Activated T-helper 1 cell treated with anti-CD3 and anti-CD28 coated beads, Interleukin-12 subunit alpha, Interleukin-12 subunit beta, Interleukin-2, Interleukin-4 antibody, amounts not matched to agents 30 ng/mL and 10 ng/mL and 1 ng/mL, durations not matched to agents 14 hours and 24 hours and 36 hours (primary cell): ENCODE measurements around the gene AKR1C2. TPM values are rescaled to one million over a fixed set of nuclear protein-coding genes. Genes with fewer than 3 reads are reported as not detected.
"Not testable (repeated sequence)": the region's sequence is repeated elsewhere in the genome, so short reads cannot be mapped to it uniquely, and the experiment has no call there.

ENCODE experiments used
- DNase-seq: peaks from one replicate; pipeline ENCODE4 v3.0.0; 2021; ENCODE audit warnings: low spot score
- H3K27ac Mint-ChIP-seq: one replicate; pipeline ENCODE4 v1.8.0; 2021; ENCODE audit warnings: mild to moderate bottlenecking, mixed read lengths
- H3K27me3 Mint-ChIP-seq: one replicate; pipeline ENCODE4 v1.8.0; 2022; ENCODE audit warnings: mild to moderate bottlenecking, moderate library complexity, mixed read lengths; ENCODE audit not compliant: insufficient read depth
- H3K36me3 Mint-ChIP-seq: one replicate; pipeline ENCODE4 v1.8.0; 2021; ENCODE audit warnings: low read depth, mixed read lengths
- H3K4me1 Mint-ChIP-seq: one replicate; pipeline ENCODE4 v1.8.0; 2021; ENCODE audit warnings: low read depth, mixed read lengths
- H3K4me3 Mint-ChIP-seq: one replicate; pipeline ENCODE4 v1.8.0; 2021; ENCODE audit warnings: mild to moderate bottlenecking, moderate library complexity, mixed read lengths
- H3K9me3 Mint-ChIP-seq: one replicate; pipeline ENCODE4 v1.8.0; 2021; ENCODE audit warnings: mixed read lengths
- intact Hi-C: fragments of 100-400 bp; cut with micrococcal nuclease; formaldehyde crosslinking; loops from one replicate; pipeline ENCODE4 v1.15.1; 2024
- total RNA-seq: library from RNA; stranded (reverse); gene quantifications from 2 replicates; pipeline ENCODE4 v1.2.3, GENCODE V29; 2022

The AKR1C2 gene
- total RNA-seq, 1 donor from 2014 or later: not detected

DNA sequence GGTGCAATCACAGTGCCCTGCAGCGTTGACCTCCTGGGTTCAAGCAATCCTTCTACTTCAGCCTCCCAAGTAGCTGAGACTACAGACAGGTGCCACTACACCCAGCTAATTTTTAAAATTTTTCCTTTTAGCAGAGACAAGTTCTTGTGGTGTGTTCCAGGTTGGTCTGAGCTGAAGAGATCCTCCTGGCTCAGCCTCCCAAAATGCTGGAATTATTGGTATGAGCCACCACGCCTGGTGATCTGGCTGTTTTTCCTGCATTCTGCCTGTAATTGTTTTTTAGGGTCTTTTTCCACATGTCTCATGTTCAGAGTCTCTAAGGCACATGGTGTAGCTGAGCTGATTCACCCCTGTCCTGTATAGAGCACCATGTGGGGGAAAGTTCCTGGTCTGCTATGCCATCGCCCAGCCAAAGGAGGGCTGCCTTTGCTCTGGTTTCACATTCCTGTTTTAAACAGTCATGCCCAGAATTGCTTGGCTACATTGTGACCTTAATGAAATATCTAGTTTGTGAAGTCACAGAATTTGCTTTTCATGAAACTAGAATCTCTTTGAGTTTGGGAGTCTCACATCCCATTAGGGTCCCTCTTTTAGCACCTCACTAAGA lies 15.1 kb upstream of the AKR1C2 start:
- H3K27me3 Mint-ChIP-seq, H3K27ac Mint-ChIP-seq, H3K4me3 Mint-ChIP-seq, H3K9me3 Mint-ChIP-seq, H3K4me1 Mint-ChIP-seq, intact Hi-C loops, H3K36me3 Mint-ChIP-seq, DNase-seq: not testable (repeated sequence)

DNA sequence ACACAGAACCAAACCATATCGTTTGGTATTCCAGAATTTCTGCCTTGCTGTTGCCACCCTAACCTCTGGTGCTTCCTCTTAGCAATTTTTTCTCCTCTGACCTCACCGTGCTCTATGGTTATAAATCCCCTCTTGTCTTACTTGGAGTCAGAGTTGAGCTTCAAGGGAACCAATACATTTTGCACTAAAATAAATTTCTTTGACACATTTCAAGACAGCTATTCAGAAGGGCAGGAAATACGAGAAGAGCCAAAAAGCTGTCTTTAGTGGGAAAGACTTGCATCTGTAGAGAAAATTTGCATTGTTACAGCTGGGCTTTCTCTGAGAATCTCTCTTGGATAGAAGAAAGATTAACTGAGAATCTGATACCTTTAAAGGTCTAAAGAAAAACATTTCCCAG lies 14.5 kb upstream of the AKR1C2 start:
- H3K36me3 Mint-ChIP-seq: no peaks in the 10 kb centered on the region
- no peak for DNase-seq
- no peak overlapping the region for H3K27ac Mint-ChIP-seq

DNA sequence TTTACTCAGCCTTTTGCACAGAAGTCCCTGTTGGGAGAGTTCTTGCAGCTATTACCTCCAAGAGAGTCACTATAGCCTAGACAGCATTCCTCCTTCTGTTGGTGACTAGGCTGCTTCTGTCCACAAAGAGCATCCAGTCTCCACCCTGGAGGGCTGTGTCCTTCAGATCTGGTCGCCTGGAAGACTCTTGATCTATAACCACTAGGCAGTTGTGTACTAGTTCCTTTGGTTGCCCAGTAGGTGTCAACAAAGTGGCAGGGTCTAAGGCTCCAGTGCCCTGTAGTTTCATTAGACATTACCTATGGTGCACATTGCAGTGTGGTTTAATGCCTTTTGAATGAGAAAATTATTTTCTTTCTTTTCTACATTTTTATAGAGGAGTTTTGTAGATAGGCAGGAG lies 11.3 kb upstream of the AKR1C2 start:
- Mint-ChIP-seq H3K27me3 (no peaks in the 10 kb centered on the region), H3K4me3 (no peak overlapping the region), H3K9me3 (no peaks in the 10 kb centered on the region), H3K4me1 (no peaks in the 10 kb centered on the region), H3K36me3 (no peaks in the 10 kb centered on the region), H3K27ac (no peak overlapping the region)
- intact Hi-C loops: no loop called here
- DNase-seq: no peak

More for the DNA sequence above, 14.5 kb upstream of the AKR1C2 start:
- Mint-ChIP-seq H3K4me1 (no peaks in the 10 kb centered on the region), H3K4me3 (no peak overlapping the region), H3K27me3 (no peaks in the 10 kb centered on the region), H3K9me3 (no peaks in the 10 kb centered on the region)
- intact Hi-C loops: no loop called here

DNA sequence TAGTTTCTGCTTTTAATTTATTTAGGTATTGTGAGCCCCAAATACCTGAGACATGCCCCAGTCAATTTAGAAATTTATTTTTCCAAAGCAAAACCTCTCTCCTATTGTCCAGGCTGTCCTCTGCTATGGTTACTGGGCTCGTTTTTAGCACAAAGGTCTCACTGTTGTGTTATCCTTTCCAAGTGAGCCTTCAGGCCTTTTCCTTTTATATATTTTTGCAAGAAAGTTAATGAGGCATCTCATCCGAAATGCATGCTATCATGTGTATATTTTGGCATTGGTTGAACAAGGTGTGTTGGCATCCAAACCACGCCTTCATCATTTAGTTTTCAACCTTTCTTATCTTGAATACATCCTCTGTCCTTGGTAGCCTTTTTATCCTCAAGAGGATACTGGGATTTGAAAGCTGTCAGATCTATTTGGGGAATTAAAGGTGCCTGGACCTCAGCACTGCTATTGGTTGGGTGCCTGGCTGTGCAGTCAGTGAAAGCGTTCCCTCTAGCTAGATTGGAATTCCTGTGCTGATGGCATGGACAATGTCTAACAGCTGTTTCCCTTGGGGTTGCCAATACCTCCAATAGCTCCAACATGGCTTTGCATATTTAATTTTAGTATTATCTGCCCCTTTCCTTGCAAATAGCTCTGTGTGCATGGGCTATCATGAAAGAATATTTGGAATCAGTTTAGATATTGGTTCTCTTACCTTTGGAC lies 10.7 kb upstream of the AKR1C2 start:
- H3K4me3 Mint-ChIP-seq, H3K27me3 Mint-ChIP-seq, H3K36me3 Mint-ChIP-seq, H3K4me1 Mint-ChIP-seq, H3K27ac Mint-ChIP-seq, intact Hi-C loops, DNase-seq, H3K9me3 Mint-ChIP-seq: not testable (repeated sequence)

DNA sequence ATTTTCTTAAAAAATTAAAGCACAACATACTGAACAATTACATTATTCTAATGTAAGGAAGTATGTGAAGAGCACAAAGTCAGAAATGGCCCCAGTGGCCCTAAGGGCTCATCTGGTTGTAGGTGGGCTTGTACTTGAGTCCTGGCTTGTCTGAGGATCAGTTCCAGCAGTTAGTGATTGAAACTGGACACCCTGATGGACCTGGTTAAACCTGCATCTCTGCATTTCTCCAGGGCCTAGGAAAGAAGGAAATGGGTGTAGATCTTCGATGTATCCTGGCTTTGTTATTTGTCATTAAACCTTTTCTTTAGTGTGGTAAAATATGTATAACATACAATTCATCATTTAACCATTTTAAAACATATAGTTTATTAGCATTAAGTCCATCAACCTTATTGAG lies 9.7 kb upstream of the AKR1C2 start:
- no peak overlapping the region for H3K27ac Mint-ChIP-seq
- H3K9me3 Mint-ChIP-seq: no peaks in the 10 kb centered on the region
- no peaks in the 10 kb centered on the region for H3K36me3 Mint-ChIP-seq
- no peak for DNase-seq
- no peak overlapping the region for H3K4me3 Mint-ChIP-seq
- H3K27me3 Mint-ChIP-seq: no peaks in the 10 kb centered on the region
- intact Hi-C loops: no loop called here
- no peaks in the 10 kb centered on the region for H3K4me1 Mint-ChIP-seq

DNA sequence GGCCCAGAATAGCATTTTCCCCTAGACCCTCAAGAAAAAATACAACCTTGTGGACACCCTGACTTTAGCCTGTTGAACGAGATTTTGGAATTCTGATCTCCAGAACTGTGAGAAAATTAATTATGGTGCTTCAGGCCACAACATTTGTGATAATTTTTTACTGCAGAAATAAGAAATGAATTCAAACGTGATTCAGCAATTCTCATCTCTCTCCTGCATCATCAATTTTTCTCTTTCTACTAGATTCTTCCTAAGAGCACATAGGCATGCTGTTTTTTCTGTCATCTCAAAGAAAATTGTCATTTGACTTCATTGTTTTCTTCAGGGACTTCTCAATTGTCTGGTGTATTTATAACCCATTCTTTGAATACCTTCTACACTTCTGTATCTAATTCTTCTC lies 8.9 kb upstream of the AKR1C2 start:
- no peak overlapping the region for H3K4me3 Mint-ChIP-seq
- DNase-seq: no peak
- intact Hi-C loops: no loop called here
- H3K36me3 Mint-ChIP-seq: no peaks in the 10 kb centered on the region
- H3K27me3 Mint-ChIP-seq: no peaks in the 10 kb centered on the region
- no peaks in the 10 kb centered on the region for H3K4me1 Mint-ChIP-seq
- H3K27ac Mint-ChIP-seq: no peak overlapping the region
- no peaks in the 10 kb centered on the region for H3K9me3 Mint-ChIP-seq

DNA sequence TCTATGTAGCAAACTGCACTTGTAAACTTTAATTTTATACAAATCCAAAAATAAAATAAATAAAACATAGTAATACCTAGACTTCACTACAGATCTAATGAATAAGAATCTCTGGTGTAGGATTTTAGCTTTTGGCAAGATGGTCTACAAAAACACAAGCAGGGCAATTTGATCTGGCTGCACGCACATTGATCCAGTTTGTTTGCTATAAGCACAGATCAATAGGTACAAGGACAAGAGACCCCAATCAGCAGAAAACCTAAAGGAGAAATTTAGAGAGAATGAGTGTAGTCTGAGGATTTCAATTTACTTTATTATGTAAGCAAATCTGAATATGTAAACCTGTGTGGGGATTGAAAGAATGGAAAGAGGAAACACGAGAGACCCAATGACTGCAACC lies 7.7 kb upstream of the AKR1C2 start:
- H3K4me1 Mint-ChIP-seq, H3K36me3 Mint-ChIP-seq, H3K9me3 Mint-ChIP-seq, intact Hi-C loops, H3K27me3 Mint-ChIP-seq, DNase-seq, H3K27ac Mint-ChIP-seq, H3K4me3 Mint-ChIP-seq: not testable (repeated sequence)

DNA sequence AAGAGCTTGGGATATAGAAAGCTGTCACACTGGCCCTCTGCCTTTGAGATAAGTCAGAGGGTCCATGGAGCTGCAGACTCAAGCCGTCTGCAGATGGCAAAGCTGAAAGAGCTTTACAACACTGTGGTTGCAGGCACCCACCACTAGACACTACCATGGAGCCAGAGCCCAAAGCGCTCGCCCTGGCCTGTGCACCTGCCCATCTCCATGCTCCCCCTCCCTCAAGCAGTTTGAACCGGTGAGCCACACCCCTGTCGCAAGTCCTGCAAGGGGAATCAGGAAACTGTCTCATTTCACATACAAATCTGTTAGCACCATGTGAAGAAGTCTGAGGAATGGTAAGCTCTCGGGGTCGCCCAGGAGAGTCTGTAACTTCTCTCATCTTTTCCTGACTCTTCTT lies 6.4 kb upstream of the AKR1C2 start:
- H3K9me3 Mint-ChIP-seq, H3K36me3 Mint-ChIP-seq, H3K27me3 Mint-ChIP-seq, H3K27ac Mint-ChIP-seq, H3K4me1 Mint-ChIP-seq, intact Hi-C loops, DNase-seq, H3K4me3 Mint-ChIP-seq: not testable (repeated sequence)

DNA sequence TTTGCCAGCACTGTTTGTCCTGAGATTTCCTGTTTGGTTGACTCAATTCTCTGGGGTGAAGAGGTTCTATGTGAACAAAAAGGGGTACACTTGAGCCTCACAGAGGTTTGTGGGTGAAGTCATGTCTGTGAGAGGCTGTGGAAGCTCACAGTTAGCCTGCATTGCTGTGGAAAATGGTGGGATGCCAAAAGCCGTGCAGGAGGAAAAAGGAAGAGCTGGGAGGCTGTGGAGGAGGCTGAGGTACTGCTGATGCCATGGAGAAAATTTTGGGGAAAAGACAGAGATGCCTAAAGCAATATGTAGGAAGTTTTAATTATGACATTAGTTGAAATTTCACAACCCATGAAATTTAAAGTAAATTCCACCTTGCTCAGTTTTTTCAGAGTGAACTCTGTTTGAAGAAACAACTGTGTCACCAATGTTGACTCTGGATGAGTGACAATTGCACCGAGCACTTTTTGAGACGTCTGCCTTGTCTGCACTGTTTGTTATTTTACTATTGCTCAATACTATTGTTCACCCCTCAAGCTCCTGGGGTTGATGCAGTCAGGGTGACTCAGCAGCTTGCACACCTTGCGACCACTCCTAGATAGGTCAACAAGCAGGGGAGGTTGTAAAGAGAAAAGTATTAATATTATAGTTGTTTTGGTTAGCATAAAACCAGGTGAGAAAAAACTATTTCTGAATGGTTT lies 5.3 kb upstream of the AKR1C2 start:
- intact Hi-C loops, H3K27me3 Mint-ChIP-seq, H3K36me3 Mint-ChIP-seq, H3K4me3 Mint-ChIP-seq, DNase-seq, H3K4me1 Mint-ChIP-seq, H3K9me3 Mint-ChIP-seq, H3K27ac Mint-ChIP-seq: not testable (repeated sequence)

DNA sequence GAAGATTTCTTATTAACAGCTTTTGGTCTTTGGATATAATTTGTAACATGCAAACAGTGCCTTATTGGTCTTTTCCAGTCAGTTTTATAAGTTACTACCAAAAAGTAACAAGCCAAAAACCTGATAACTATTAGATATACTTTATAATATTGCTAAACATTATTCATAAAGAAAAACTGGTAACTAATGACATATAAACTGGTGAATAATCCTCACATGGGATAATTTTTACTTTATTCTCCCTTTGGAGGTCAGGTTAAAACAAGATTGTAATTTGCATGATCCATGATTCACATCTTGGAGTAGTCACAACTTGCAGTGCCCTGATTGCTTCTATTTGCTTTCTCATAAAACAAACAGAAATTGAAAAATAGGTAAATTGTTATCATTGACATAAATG lies 844 bp upstream of the AKR1C2 start:
- H3K4me1 Mint-ChIP-seq, intact Hi-C loops, DNase-seq, H3K36me3 Mint-ChIP-seq, H3K27me3 Mint-ChIP-seq, H3K4me3 Mint-ChIP-seq, H3K27ac Mint-ChIP-seq, H3K9me3 Mint-ChIP-seq: not testable (repeated sequence)

DNA sequence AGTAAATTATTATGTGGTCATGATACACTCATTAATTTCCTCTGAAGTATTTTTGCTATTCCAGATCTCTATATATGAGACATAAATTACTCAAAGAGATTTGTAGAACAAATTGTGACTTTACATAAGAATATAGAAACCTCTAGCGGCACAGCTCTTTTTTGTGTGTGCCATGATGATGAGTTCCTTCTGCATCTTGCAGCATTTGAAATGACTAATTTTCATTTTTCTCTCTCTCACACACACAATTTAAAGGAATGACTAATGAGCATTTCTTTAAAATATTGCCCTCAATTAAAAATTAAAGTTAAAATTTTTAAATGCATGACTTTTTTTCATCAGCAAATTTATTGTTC lies 351 bp upstream of the AKR1C2 start:
- intact Hi-C loops, DNase-seq, H3K4me3 Mint-ChIP-seq: not testable (repeated sequence)

DNA sequence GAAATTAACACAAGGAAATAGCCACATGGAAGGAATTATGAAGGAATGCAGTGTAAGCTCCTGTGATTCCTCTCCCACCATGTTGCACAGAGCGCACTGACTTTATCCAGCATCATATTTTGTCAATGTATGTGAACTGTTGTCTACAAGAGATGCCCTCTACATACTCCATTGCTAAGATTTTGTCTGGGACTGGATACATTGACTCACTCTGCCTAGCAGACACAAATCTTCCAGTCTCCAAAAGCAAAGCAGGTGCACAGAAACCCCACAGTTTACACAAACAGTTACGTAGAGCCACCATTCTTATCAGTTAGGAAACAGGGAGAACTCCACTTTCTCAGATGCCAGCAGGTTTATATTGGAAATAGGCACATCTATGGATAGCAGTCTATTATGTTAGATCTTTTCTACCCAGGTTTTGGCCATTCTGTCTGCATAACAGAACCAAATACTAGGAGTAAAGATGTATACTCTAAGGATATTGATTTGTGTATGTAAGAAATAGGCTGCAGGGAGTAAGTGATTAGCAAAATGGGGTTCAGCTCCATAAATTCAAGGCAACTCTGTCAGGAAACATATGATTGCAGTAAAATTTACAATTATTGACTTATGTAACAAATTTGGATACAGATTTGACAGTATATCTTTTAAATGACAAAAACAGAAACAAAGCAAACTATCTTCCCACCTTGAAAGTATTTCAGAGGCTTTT lies 1.5 kb downstream of the AKR1C2 start:
- intact Hi-C loops: no loop called here

More for the DNA sequence above, 351 bp upstream of the AKR1C2 start:
- H3K36me3 Mint-ChIP-seq, H3K9me3 Mint-ChIP-seq, H3K27ac Mint-ChIP-seq, H3K4me1 Mint-ChIP-seq, H3K27me3 Mint-ChIP-seq: not testable (repeated sequence)

DNA sequence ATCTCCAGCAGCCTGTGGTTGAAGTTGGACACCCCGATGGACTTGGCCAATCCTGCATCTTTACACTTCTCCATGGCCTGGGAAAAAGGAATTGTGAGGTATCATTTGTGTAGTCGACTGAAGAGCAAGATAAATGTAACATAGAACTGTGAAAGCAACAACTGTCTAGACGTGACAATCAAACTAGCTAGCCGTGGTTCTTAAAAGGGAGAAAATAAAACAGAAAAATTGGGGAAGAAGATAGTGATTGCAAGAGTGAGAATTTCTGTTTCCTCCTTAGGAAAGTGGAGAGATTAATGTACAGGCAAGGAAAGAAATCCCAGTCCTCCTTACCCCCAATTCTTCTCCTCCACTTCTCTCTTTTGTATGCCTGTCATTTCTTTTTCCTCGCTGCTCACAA lies 5.0 kb downstream of the AKR1C2 start:
- H3K27me3 Mint-ChIP-seq: no peaks in the 10 kb centered on the region
- H3K4me1 Mint-ChIP-seq: no peaks in the 10 kb centered on the region
- DNase-seq: no peak
- no peaks in the 10 kb centered on the region for H3K36me3 Mint-ChIP-seq
- H3K27ac Mint-ChIP-seq: no peak overlapping the region
- intact Hi-C loops: loop anchor here (1.0 kb wide), 1 partner anchor 29 kb away; no protein-coding TSS in a partner anchor
- H3K4me3 Mint-ChIP-seq: no peak overlapping the region
- H3K9me3 Mint-ChIP-seq: no peaks in the 10 kb centered on the region

More for the DNA sequence above, 1.5 kb downstream of the AKR1C2 start:
- no peaks in the 10 kb centered on the region for H3K9me3 Mint-ChIP-seq
- no peak overlapping the region for H3K27ac Mint-ChIP-seq
- no peak overlapping the region for H3K4me3 Mint-ChIP-seq
- DNase-seq: no peak
- no peaks in the 10 kb centered on the region for H3K36me3 Mint-ChIP-seq
- H3K4me1 Mint-ChIP-seq: no peaks in the 10 kb centered on the region
- peaks cover 5% of the 10 kb centered on the region for H3K27me3 Mint-ChIP-seq
